Measurements from ENCODE around the gene HLCS.
"Not testable (repeated sequence)": the region's sequence is repeated elsewhere in the genome, so short reads cannot be mapped to it uniquely, and the experiment has no call there.

The HLCS gene

GRCh38 chr21:36816026-36816425, 150.4 kb downstream of the HLCS start:
- not testable (repeated sequence) for DNase-seq (ENCODE audit: low read depth in 2 of 2, low spot score in 1 of 2)

- DNase-seq (ENCODE audit: low read depth in 2 of 2, low spot score in 1 of 2), result no peak
Observed at GRCh38 chr21:36815284-36815683, 151.2 kb downstream of the HLCS start.

- no peak for DNase-seq (ENCODE audit: low read depth in 2 of 2, low spot score in 1 of 2)
Observed at GRCh38 chr21:36813052-36813451, 153.4 kb downstream of the HLCS start.

GRCh38 chr21:36811762-36812161, 154.7 kb downstream of the HLCS start:
- no peak for DNase-seq (ENCODE audit: low read depth in 2 of 2, low spot score in 1 of 2)

GRCh38 chr21:36810443-36810842, 156.0 kb downstream of the HLCS start:
- DNase-seq (ENCODE audit: low read depth in 2 of 2, low spot score in 1 of 2), result no peak

GRCh38 chr21:36807422-36807928, 159.0 kb downstream of the HLCS start:
- no peak for DNase-seq (ENCODE audit: low read depth in 2 of 2, low spot score in 1 of 2)

GRCh38 chr21:36806103-36806502, 160.4 kb downstream of the HLCS start:
- DNase-seq (ENCODE audit: low read depth in 2 of 2, low spot score in 1 of 2), result no peak

- DNase-seq (ENCODE audit: low read depth in 2 of 2, low spot score in 1 of 2), result no peak
Observed at GRCh38 chr21:36804874-36805611, 161.4 kb downstream of the HLCS start.

GRCh38 chr21:36803816-36804439, 162.5 kb downstream of the HLCS start:
- DNase-seq (ENCODE audit: low read depth in 2 of 2, low spot score in 1 of 2), result no peak

GRCh38 chr21:36803051-36803645, 163.3 kb downstream of the HLCS start:
- DNase-seq (ENCODE audit: low read depth in 2 of 2, low spot score in 1 of 2), result no peak

GRCh38 chr21:36800734-36801133, 165.7 kb downstream of the HLCS start:
- DNase-seq (ENCODE audit: low read depth in 2 of 2, low spot score in 1 of 2), result no peak

GRCh38 chr21:36799869-36800268, 166.6 kb downstream of the HLCS start:
- no peak for DNase-seq (ENCODE audit: low read depth in 2 of 2, low spot score in 1 of 2)

- no peak for DNase-seq (ENCODE audit: low read depth in 2 of 2, low spot score in 1 of 2)
Observed at GRCh38 chr21:36798491-36798890, 168.0 kb downstream of the HLCS start.

GRCh38 chr21:36796070-36796469, 170.4 kb downstream of the HLCS start:
- no peak for DNase-seq (ENCODE audit: low read depth in 2 of 2, low spot score in 1 of 2)

- DNase-seq (ENCODE audit: low read depth in 2 of 2, low spot score in 1 of 2), result no peak
Observed at GRCh38 chr21:36792505-36792967, 173.9 kb downstream of the HLCS start.

GRCh38 chr21:36791695-36792470, 174.6 kb downstream of the HLCS start:
- DNase-seq (ENCODE audit: low read depth in 2 of 2, low spot score in 1 of 2), result no peak

GRCh38 chr21:36791180-36791579, 175.3 kb downstream of the HLCS start:
- DNase-seq (ENCODE audit: low read depth in 2 of 2, low spot score in 1 of 2), result no peak

- no peak for DNase-seq (ENCODE audit: low read depth in 2 of 2, low spot score in 1 of 2)
Observed at GRCh38 chr21:36790616-36791015, 175.9 kb downstream of the HLCS start.

- DNase-seq (ENCODE audit: low read depth in 2 of 2, low spot score in 1 of 2), result no peak
Observed at GRCh38 chr21:36788120-36788638, 178.3 kb downstream of the HLCS start.

- DNase-seq (ENCODE audit: low read depth in 2 of 2, low spot score in 1 of 2), result no peak
Observed at GRCh38 chr21:36786186-36786585, 180.3 kb downstream of the HLCS start.

- DNase-seq (ENCODE audit: low read depth in 2 of 2, low spot score in 1 of 2), result no peak
Observed at GRCh38 chr21:36785615-36786014, 180.9 kb downstream of the HLCS start.

Measured in stimulated activated CD8-positive, alpha-beta memory T cell treated with anti-CD3 and anti-CD28 coated beads, Interleukin-4, amount 100 ng/mL, for 4 hours (primary cell).